T-helper 1 cell treated with Interleukin-12 subunit alpha and Interleukin-12 subunit beta and Interleukin-4 antibody, amounts not matched to agents 30 ng/mL and 1 ng/mL, for 36 hours (primary cell): Measurements from ENCODE around the gene RFX3. TPM values are rescaled to one million over a fixed set of nuclear protein-coding genes. Genes with fewer than 3 reads are reported as not detected.

Experiments used
- intact Hi-C: fragments of 100-400 bp; cut with micrococcal nuclease; formaldehyde crosslinking; loops from one replicate; pipeline ENCODE4 v1.15.1; 2024
- total RNA-seq: library from RNA; stranded (reverse); gene quantifications from 2 replicates; pipeline ENCODE4 v1.2.3, GENCODE V29; 2022

Gene RFX3
- total RNA-seq, 1 donor from 2014 or later = 13.5 TPM

GRCh38 chr9:3515405-3515804 is 10.4 kb downstream of the RFX3 start:
- intact Hi-C loops = no loop called here

- intact Hi-C loops = loop anchor here (1.0 kb wide), 1 partner anchor 9 kb away; no protein-coding TSS in a partner anchor
Observed at GRCh38 chr9:3514786-3515185, 11.0 kb downstream of the RFX3 start.

GRCh38 chr9:3513265-3513818 is 12.5 kb downstream of the RFX3 start:
- intact Hi-C loops = no loop called here

GRCh38 chr9:3511551-3511950 is 14.2 kb downstream of the RFX3 start:
- intact Hi-C loops = no loop called here

GRCh38 chr9:3510796-3511195 is 15.0 kb downstream of the RFX3 start:
- intact Hi-C loops = no loop called here

GRCh38 chr9:3509926-3510325 is 15.9 kb downstream of the RFX3 start:
- intact Hi-C loops = no loop called here

GRCh38 chr9:3508521-3509291 is 17.1 kb downstream of the RFX3 start:
- intact Hi-C loops = loop anchor here (1.0 kb wide), 1 partner anchor 12 kb away; no protein-coding TSS in a partner anchor

- intact Hi-C loops = loop anchor here (1.0 kb wide), 1 partner anchor 12 kb away; no protein-coding TSS in a partner anchor
Observed at GRCh38 chr9:3508078-3508431, 17.7 kb downstream of the RFX3 start.

GRCh38 chr9:3507395-3508077 is 18.3 kb downstream of the RFX3 start:
- intact Hi-C loops = loop anchor here (1.0 to 2.0 kb wide), 2 partner anchors 13 to 29 kb away; no protein-coding TSS in a partner anchor

GRCh38 chr9:3506164-3506563 is 19.6 kb downstream of the RFX3 start:
- intact Hi-C loops = loop anchor here (2.0 kb wide), 1 partner anchor 27 kb away; no protein-coding TSS in a partner anchor

GRCh38 chr9:3502560-3503398 is 23.0 kb downstream of the RFX3 start:
- intact Hi-C loops = loop anchor here (1.0 kb wide), 1 partner anchor 22 kb away; no protein-coding TSS in a partner anchor

- intact Hi-C loops = no loop called here
Observed at GRCh38 chr9:3500044-3500443, 25.8 kb downstream of the RFX3 start.

- intact Hi-C loops = no loop called here
Observed at GRCh38 chr9:3498691-3499090, 27.1 kb downstream of the RFX3 start.

- intact Hi-C loops = no loop called here
Observed at GRCh38 chr9:3497857-3498256, 27.9 kb downstream of the RFX3 start.

- intact Hi-C loops = no loop called here
Observed at GRCh38 chr9:3497401-3497800, 28.4 kb downstream of the RFX3 start.

- intact Hi-C loops = no loop called here
Observed at GRCh38 chr9:3495855-3496254, 29.9 kb downstream of the RFX3 start.

GRCh38 chr9:3492214-3492613 is 33.6 kb downstream of the RFX3 start:
- intact Hi-C loops = no loop called here

GRCh38 chr9:3491450-3491849 is 34.4 kb downstream of the RFX3 start:
- intact Hi-C loops = no loop called here

GRCh38 chr9:3490957-3491356 is 34.8 kb downstream of the RFX3 start:
- intact Hi-C loops = no loop called here

- intact Hi-C loops = no loop called here
Observed at GRCh38 chr9:3482578-3482977, 43.2 kb downstream of the RFX3 start.

- intact Hi-C loops = no loop called here
Observed at GRCh38 chr9:3480353-3480655, 45.5 kb downstream of the RFX3 start.
